ENCODE data around the gene MVD.
"Not testable (repeated sequence)": the region's sequence is repeated elsewhere in the genome, so short reads cannot be mapped to it uniquely, and the experiment has no call there.

MVD gene

DNA sequence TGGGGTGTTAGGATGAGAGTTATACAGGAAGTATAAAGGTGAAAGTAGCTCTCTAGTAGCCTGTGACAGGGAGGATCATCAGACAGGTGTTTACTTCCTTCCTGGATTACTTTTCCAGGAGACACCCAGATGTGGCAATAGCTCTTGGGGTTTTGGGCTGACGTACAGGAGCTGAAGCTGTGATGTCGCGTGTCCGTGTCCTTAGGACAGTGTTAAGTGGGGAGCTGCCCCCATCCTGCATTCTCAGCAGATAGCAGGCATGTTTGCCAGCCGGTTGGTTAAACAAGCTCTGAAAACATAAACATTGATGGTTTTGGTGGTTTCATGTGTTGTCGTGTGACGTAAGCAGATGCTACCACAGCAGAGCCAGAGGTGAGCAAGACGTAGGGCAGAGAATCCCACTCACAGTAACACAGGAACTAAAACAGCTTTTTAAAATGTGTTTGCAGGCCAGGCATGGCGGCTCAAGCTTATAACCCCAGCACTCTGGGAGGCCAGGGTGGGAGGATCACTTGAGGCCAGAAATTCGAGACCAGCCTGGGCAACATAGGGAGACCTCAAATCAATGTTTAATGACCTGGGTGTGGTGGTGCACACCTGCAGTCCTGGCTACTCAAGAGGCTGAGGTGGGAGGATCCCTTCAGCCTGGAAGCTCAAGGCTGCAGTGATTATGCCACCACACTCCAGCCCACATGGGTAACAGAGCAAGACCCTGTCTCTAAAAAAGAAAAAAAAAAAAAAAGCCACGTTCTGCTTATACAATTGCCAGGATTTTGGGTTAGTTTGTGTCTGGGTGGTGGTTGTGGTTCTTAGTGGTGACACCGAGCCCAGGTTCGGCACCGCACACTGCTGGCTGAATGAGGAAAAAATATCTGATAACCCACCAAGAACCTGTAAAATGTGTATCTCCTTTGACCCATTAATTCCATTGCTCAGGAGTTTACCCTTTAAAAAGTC is 42.8 kb downstream of the MVD start:
- DNase-seq = no peak

GRCh38 chr16:88618956-88619667 is 43.8 kb downstream of the MVD start:
- DNase-seq = no peak

- DNase-seq = no peak
These were observed 44.5 kb downstream of the MVD start for GRCh38 chr16:88618182-88618955.

- DNase-seq = no peak
These were observed 45.4 kb downstream of the MVD start for GRCh38 chr16:88617268-88618031.

DNA sequence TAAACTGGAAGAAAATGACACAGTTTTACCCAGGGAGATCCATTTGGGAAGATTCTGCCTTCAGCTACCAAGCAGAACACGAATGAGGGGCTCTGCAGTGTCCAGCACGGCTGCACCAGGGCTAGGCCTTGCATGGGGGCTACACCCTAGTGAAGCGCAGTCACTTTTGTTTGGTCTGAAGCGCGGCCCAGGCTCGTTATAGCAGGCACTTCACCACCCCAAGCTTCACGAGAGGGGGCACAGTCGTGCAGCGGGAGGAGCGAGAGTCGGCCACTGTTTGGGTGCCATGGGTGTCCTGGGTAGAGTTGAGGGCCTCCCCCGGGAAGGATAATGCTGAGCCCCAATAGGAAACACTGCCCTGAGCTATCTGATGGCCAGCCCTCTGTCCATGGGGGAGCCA is 46.2 kb downstream of the MVD start:
- no peak for DNase-seq

DNA sequence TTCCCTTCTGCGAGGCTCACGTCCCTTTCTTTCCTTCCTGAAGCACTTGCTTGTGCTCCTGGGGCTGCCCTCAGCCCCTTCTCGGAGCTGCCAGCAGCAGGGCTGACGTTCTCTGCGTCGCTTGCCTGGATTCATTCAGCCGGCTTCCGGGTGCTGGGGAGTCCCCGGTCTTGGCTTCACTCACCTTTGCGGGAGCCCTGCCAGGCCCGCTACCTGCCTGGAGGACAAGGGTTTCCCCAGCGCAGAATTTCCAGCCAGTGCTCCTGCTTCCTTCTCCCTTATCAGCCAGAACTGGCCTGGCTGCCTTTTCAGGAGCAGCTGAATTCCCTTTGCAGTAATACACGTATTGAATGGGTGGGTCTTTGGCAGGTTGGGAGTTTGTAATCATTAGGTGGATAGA is 46.6 kb downstream of the MVD start:
- no peak for DNase-seq

- DNase-seq = no peak
These were observed 47.9 kb downstream of the MVD start for GRCh38 chr16:88614818-88615580.

DNA sequence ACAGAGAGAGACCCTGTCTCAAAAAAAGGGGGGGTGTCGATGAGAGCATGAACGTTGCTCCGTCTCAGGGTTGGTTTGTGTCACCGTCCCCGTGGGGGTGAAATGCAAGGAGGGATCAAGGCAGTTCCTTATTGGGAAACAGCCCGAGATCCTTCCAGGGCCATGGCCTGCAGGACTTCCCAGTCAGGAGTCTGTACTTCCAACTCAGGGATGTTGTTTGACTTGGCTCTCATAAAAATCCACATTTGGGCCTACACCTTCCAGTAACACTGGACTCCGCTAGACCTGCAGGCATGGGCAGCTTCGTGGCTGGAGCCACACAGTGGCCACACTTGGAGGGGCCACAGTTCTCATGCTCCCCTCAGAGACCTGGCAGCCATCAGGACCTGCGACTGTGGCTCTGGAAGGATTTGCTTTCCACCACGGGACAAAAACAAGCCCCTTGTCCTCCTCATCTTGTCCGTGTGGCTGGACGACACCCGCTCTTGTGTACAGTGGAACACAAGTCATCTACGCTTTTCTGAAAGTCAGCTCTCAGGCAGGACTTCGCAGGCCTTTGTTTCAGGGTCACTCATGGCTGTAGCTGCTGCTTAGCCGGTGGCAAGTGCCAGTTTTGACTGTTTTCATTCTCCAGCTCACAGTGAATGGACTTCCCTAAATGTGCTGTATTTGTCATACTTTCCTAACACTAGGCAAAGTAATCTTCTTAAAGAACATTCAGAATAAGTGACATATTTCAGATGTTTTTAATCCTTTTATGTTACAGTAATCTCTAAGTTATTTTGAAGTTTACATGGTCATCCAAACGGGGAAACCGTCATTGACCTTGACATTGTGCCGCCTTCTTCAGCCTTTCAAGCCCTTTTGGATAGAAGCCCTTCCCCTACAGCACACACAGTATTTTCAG is 48.7 kb downstream of the MVD start:
- DNase-seq = no peak

- DNase-seq = no peak
These were observed 49.6 kb downstream of the MVD start for GRCh38 chr16:88613293-88613692.

GRCh38 chr16:88610909-88611812 is 51.7 kb downstream of the MVD start:
- DNase-seq = no peak

GRCh38 chr16:88610080-88610479 is 52.8 kb downstream of the MVD start:
- DNase-seq = no peak

DNA sequence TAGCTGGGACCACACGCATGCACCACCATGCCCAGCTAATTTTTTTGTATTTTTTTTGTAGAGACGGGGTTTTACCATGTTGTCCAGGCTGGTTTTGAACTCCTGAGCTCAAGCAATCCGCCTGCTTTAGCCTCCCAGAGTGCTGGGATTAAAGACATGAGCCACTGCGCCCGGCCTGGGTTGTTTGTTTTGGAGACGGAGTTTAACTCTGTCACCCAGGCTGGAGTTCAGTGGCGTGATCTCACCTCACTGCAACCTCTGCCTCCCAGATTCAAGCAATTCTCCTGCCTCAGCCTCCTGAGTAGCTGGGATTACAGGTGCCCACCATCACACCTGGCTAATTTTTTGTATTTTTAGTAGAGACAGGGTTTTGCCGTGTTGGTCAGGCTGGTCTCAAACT is 53.5 kb downstream of the MVD start:
- DNase-seq = not testable (repeated sequence)

DNA sequence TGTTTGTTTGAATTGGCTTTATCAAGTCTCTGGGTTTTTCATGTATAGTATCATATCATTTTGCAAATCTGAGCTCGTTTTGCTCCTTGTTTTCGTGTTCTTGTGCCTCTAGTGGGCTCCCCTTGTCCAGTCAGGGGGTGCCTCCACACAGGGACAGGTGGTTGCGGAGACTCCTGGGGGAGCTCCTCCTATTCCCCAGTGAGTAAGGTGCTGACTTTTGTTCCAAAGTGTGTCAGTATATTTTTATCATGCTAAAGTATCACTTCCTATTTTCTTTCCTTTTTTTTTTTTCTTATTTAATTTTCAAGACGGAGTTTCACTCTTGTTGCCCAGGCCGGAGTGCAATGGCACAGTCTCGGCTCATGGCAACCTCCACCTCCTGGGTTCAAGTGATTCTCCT is 54.8 kb downstream of the MVD start:
- DNase-seq = no peak

- DNase-seq = no peak
These were observed 56.6 kb downstream of the MVD start for GRCh38 chr16:88606148-88606757.

DNA sequence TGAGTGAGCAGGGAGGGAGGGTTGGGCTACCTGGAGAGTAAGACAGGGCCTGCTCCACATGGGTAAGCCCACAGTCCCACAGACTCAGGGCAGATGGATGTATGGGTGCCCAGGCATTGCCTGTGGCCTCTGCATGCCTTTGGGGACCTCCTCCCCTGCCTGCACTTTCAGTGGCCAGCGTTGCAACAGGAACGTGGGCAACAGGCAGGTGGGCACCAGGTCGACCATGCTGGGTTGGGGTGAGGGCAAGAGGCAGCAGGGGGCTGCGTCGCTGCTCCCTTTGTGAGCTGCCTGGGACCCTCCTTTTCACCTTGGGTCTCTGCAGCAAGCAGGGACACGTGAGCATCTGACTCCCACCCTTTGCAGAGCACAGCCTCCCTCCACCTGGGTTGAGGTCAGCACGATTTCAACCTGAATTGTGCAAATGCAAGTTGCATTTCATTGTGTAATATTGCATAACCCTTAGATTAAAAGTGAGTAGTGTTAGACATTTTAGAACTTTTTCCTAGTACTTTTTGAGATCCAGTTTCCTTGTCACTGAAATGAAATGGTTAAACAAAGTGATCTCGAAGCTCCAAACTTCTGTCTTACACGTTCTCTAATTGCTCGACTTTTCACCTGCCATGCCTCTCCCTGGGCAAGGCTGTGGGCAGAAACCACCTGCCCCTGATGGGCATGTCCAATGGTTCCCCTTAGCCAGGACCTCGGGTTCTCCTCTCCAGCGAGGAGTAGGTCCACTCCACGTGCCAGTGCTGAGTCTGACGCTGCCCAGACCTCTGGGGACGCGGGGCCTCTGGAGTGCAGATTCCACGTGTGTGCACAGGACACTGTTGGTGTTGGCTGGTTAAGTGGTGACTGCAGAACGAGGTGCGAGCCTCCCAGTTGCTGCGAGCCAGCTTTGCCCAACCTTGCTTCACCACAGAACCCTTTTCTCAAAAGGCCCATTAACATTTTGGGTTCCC is 57.4 kb downstream of the MVD start:
- no peak for DNase-seq

GRCh38 chr16:88602091-88602490 is 60.8 kb downstream of the MVD start:
- no peak for DNase-seq
